ENCODE data around the gene MSLN.

Gene MSLN

GRCh38 chr16:722835-723633, 37.5 kb upstream of the MSLN start:
- no peak for DNase-seq (ENCODE audit: low read depth)

GRCh38 chr16:723695-724094, 36.8 kb upstream of the MSLN start:
- no peak for DNase-seq (ENCODE audit: low read depth)

- DNase-seq (ENCODE audit: low read depth): no peak
Observed at GRCh38 chr16:724188-725040, 36.1 kb upstream of the MSLN start.

GRCh38 chr16:725041-725376, 35.5 kb upstream of the MSLN start:
- DNase-seq (ENCODE audit: low read depth): no peak

GRCh38 chr16:725463-726187, 34.9 kb upstream of the MSLN start:
- DNase-seq (ENCODE audit: low read depth): no peak

GRCh38 chr16:726188-726437, 34.4 kb upstream of the MSLN start:
- no peak for DNase-seq (ENCODE audit: low read depth)

- peak; percentile 47 for DNase-seq (ENCODE audit: low read depth)
Observed at GRCh38 chr16:726438-727290, 33.9 kb upstream of the MSLN start, which contains the start of the genes CCDC78 and HAGHL. Gene CCDC78, minus strand, starts transcription at chr16:726443. Its CDS starts 76 bp downstream, at chr16:726367. Gene HAGHL, plus strand, starts transcription at chr16:727106. Its CDS starts 404 bp downstream, at chr16:727510.

GRCh38 chr16:727291-727977, 33.1 kb upstream of the MSLN start:
- DNase-seq (ENCODE audit: low read depth): no peak

- DNase-seq (ENCODE audit: low read depth): peak; percentile 59
Observed at GRCh38 chr16:728131-728889, 32.2 kb upstream of the MSLN start.

- DNase-seq (ENCODE audit: low read depth): no peak
Observed at GRCh38 chr16:728890-729744, 31.4 kb upstream of the MSLN start.

GRCh38 chr16:729768-730665, 30.5 kb upstream of the MSLN start:
- no peak for DNase-seq (ENCODE audit: low read depth)

GRCh38 chr16:730666-731509, 29.6 kb upstream of the MSLN start:
- DNase-seq (ENCODE audit: low read depth): no peak

- no peak for DNase-seq (ENCODE audit: low read depth)
Observed at GRCh38 chr16:732332-732731, 28.2 kb upstream of the MSLN start.

- no peak for DNase-seq (ENCODE audit: low read depth)
Observed at GRCh38 chr16:732936-733335, 27.6 kb upstream of the MSLN start.

GRCh38 chr16:733382-734207, 26.9 kb upstream of the MSLN start:
- no peak for DNase-seq (ENCODE audit: low read depth)

- DNase-seq (ENCODE audit: low read depth): no peak
Observed at GRCh38 chr16:734208-734980, 26.1 kb upstream of the MSLN start.

All from T follicular helper cell (primary cell).